SK-N-SH (cell line): ENCODE measurements around the gene KCNB1. TPM values are rescaled to one million over a fixed set of nuclear protein-coding genes. Genes with fewer than 3 reads are reported as not detected.

Experiments
- CTCF ChIA-PET: fragments of 300-600, 350-600 bp; formaldehyde crosslinking; extraction: SDS; loops from one replicate; lab custom pipeline; 2021; lab: Yijun Ruan, JAX
- POLR2A ChIA-PET: fragments of 350-600 bp; sonication (Branson Sonifier 250); formaldehyde crosslinking; extraction: SDS; loops from one replicate; lab custom pipeline; 2020; ENCODE audit warnings: antibody characterized with exemption, inconsistent platforms; lab: Yijun Ruan, JAX
- DNase-seq: peaks from one replicate; pipeline ENCODE4 v3.0.0; 2012
- H2AFZ ChIP-seq: fragments of 200-600 bp; sonication (generic); 2 replicates; pipeline ENCODE4 v1.8.1; 2016; ENCODE audit warnings: antibody characterized with exemption, mild to moderate bottlenecking, low read depth
- H3F3A ChIP-seq: fragments of 200-600 bp; sonication (generic); replicated peaks from 2 replicates; pipeline ENCODE3; 2016; ENCODE audit warnings: antibody characterized with exemption, mild to moderate bottlenecking; ENCODE audit not compliant: insufficient read depth
- H3K27ac ChIP-seq, 2 experiments: fragments of 200-500 bp in 1 of 2; fragments of 200-600 bp in 1 of 2; sonication (Bioruptor generic) in 1 of 2; sonication (generic), shearing (Covaris generic) in 1 of 2; 2 replicates each; pipeline versions ENCODE4 v1.5.1 to v1.6.1; 2014 to 2016; ENCODE audit warnings: low read depth in 2 of 2, inconsistent platforms in 1 of 2, low read length in 1 of 2, mild to moderate bottlenecking in 1 of 2, mixed read lengths in 1 of 2
- H3K27me3 ChIP-seq: fragments of 200-600 bp; sonication (generic), shearing (Covaris generic); 2 replicates; pipeline ENCODE4 v1.6.1; 2016; ENCODE audit warnings: mixed run types; ENCODE audit not compliant: insufficient read depth
- H3K36me3 ChIP-seq, 2 experiments: fragments of 200-500 bp in 1 of 2; fragments of 200-600 bp in 1 of 2; sonication (Bioruptor generic) in 1 of 2; sonication (generic) in 1 of 2; replicated peaks in 1 of 2; 2 replicates each; pipeline versions ENCODE3 to v1.5.1; 2014 to 2016; ENCODE audit warnings: low read length in 1 of 2, mild to moderate bottlenecking in 1 of 2; ENCODE audit not compliant: insufficient read depth in 2 of 2, control insufficient read depth in 1 of 2
- H3K4me1 ChIP-seq, 2 experiments: fragments of 200-500 bp in 1 of 2; fragments of 200-600 bp in 1 of 2; sonication (Bioruptor generic) in 1 of 2; sonication (generic), shearing (Covaris generic) in 1 of 2; 2 replicates each; pipeline versions ENCODE4 v1.5.1 to v1.6.1; 2014 to 2016; ENCODE audit warnings: low read depth in 1 of 2, low read length in 1 of 2, mixed run types in 1 of 2; ENCODE audit not compliant: insufficient read depth in 2 of 2, control insufficient read depth in 1 of 2
- H3K4me2 ChIP-seq: fragments of 200-600 bp; sonication (generic), shearing (Covaris generic); 2 replicates; pipeline ENCODE4 v1.6.1; 2017; ENCODE audit warnings: mixed run types
- H3K4me3 ChIP-seq, 2 experiments: fragments of 200-500 bp in 1 of 2; fragments of 200-600 bp in 1 of 2; sonication (Bioruptor generic) in 1 of 2; sonication (generic), shearing (Covaris generic) in 1 of 2; 2 replicates each; pipeline versions ENCODE4 v1.5.1 to v1.8.1; 2014 to 2016; ENCODE audit warnings: low read depth in 2 of 2, inconsistent platforms in 1 of 2, low read length in 1 of 2, mild to moderate bottlenecking in 1 of 2, mixed read lengths in 1 of 2, moderate library complexity in 1 of 2
- H3K79me2 ChIP-seq: fragments of 200-600 bp; sonication (generic); 2 replicates; pipeline ENCODE4 v1.8.1; 2017; ENCODE audit warnings: mild to moderate bottlenecking; ENCODE audit not compliant: insufficient read depth
- H3K9ac ChIP-seq: fragments of 200-600 bp; sonication (generic); 2 replicates; pipeline ENCODE4 v1.6.1; 2017; ENCODE audit warnings: mixed run types
- H3K9me2 ChIP-seq: fragments of 200-600 bp; sonication (generic); 2 replicates; pipeline ENCODE4 v1.6.1; 2017; ENCODE audit warnings: mixed run types
- H3K9me3 ChIP-seq: fragments of 200-600 bp; sonication (generic); 2 replicates; pipeline ENCODE4 v1.6.1; 2017; ENCODE audit warnings: mixed run types, mild to moderate bottlenecking, moderate library complexity
- H4K20me1 ChIP-seq: fragments of 200-600 bp; sonication (generic); 2 replicates; pipeline ENCODE4 v1.6.1; 2017; ENCODE audit warnings: mild to moderate bottlenecking, mixed run types; ENCODE audit not compliant: insufficient read depth
- CHD2 ChIP-seq: fragments of 150-350 bp; IDR thresholded peaks from 2 replicates; pipeline ENCODE4 v1.6.1; 2018; ENCODE audit warnings: low read length; ENCODE audit not compliant: partially characterized antibody
- EZH2phosphoT487 ChIP-seq: fragments of 200-600 bp; sonication (generic); IDR thresholded peaks from 2 replicates; pipeline ENCODE4 v1.6.1; 2017; ENCODE audit warnings: low read depth, mixed run types, mild to moderate bottlenecking, antibody characterized with exemption, moderate library complexity, borderline replicate concordance
- FOSL2 ChIP-seq: IDR thresholded peaks from 2 replicates; pipeline ENCODE4 v1.4.0; 2012; ENCODE audit warnings: low read depth, mild to moderate bottlenecking, moderate library complexity, borderline replicate concordance
- FOXJ3 ChIP-seq: sonication (generic); formaldehyde crosslinking; IDR thresholded peaks from 2 replicates; pipeline ENCODE4 v1.5.1; 2020; ENCODE audit warnings: mild to moderate bottlenecking, missing genetic modification reagents
- FOXM1 ChIP-seq: IDR thresholded peaks from 2 replicates; pipeline ENCODE4 v1.4.0; 2012; ENCODE audit warnings: low read depth, mild to moderate bottlenecking
- GABPA ChIP-seq: IDR thresholded peaks from 2 replicates; pipeline ENCODE4 v1.4.0; 2012; ENCODE audit warnings: low read depth, mild to moderate bottlenecking
- GATA2 ChIP-seq: sonication (generic); formaldehyde crosslinking; IDR thresholded peaks from 2 replicates; pipeline ENCODE4 v1.5.0; 2020; ENCODE audit warnings: mild to moderate bottlenecking, missing genetic modification reagents
- MEF2A ChIP-seq: IDR thresholded peaks from 2 replicates; pipeline ENCODE4 v1.4.0; 2012; ENCODE audit warnings: low read depth, borderline replicate concordance
- RAD21 ChIP-seq: IDR thresholded peaks from 2 replicates; pipeline ENCODE4 v1.6.1; 2012; ENCODE audit warnings: mild to moderate bottlenecking, low read length
- RCOR1 ChIP-seq: fragments of 150-350 bp; IDR thresholded peaks from 2 replicates; pipeline ENCODE4 v1.6.1; 2017; ENCODE audit warnings: antibody characterized with exemption, low read length
- SIN3A ChIP-seq: IDR thresholded peaks from 2 replicates; pipeline ENCODE4 v1.6.1; 2012; ENCODE audit warnings: low read depth, mild to moderate bottlenecking, low read length, moderate library complexity, borderline replicate concordance
- TAF1 ChIP-seq: IDR thresholded peaks from 2 replicates; pipeline ENCODE4 v1.6.1; 2012; ENCODE audit warnings: low read depth, mild to moderate bottlenecking, low read length, moderate library complexity, borderline replicate concordance
- TEAD4 ChIP-seq: IDR thresholded peaks from 2 replicates; pipeline ENCODE4 v1.4.0; 2012; ENCODE audit warnings: mild to moderate bottlenecking, borderline replicate concordance; ENCODE audit not compliant: insufficient read depth
- YY1 ChIP-seq: IDR thresholded peaks from 2 replicates; pipeline ENCODE4 v1.4.0; 2012; ENCODE audit warnings: low read depth, mild to moderate bottlenecking
- WGBS: methylation state at CpG from one replicate; pipeline ENCODE4 v1.1.6; 2017; ENCODE audit warnings: low lambda C conversion rate; 5-methylcytosine and 5-hydroxymethylcytosine counted together
- polyA plus RNA-seq, 3 experiments: library from polyadenylated mRNA; depleted of rRNA; stranded (reverse); fragments of >200 nt; gene quantifications; 2 replicates each; pipeline ENCODE4 v1.2.3, GENCODE V29; 2012
- TF ChIP-seq, protein P1 (sequence below): IDR thresholded peaks from 2 replicates; pipeline ENCODE4; 2012
- TF ChIP-seq, protein P2 (sequence below): IDR thresholded peaks from 2 replicates; pipeline ENCODE4 v1.4.0; 2012; ENCODE audit warnings: low read depth, borderline replicate concordance
- TF ChIP-seq, protein P3 (sequence below): IDR thresholded peaks from 2 replicates; pipeline ENCODE4 v1.6.1; 2012; ENCODE audit warnings: mild to moderate bottlenecking, low read depth, low read length, moderate library complexity
- TF ChIP-seq, protein P4 (sequence below): fragments of 150-350 bp; IDR thresholded peaks from 2 replicates; pipeline ENCODE4 v1.6.1; 2017; ENCODE audit warnings: antibody characterized with exemption, low read length, low read depth, borderline replicate concordance
- TF ChIP-seq, protein P5 (sequence below): fragments of 150-350 bp; IDR thresholded peaks from 2 replicates; pipeline ENCODE4 v1.6.1; 2016; ENCODE audit warnings: mild to moderate bottlenecking, low read depth, low read length
- TF ChIP-seq, protein P6 (sequence below): IDR thresholded peaks from 2 replicates; pipeline ENCODE4 v1.4.0; 2012; ENCODE audit warnings: low read depth, borderline replicate concordance

Gene KCNB1
- polyA plus RNA-seq, 1 of the 3 experiments (the other 2 are of a cell fraction) = 0.82 TPM

DNA sequence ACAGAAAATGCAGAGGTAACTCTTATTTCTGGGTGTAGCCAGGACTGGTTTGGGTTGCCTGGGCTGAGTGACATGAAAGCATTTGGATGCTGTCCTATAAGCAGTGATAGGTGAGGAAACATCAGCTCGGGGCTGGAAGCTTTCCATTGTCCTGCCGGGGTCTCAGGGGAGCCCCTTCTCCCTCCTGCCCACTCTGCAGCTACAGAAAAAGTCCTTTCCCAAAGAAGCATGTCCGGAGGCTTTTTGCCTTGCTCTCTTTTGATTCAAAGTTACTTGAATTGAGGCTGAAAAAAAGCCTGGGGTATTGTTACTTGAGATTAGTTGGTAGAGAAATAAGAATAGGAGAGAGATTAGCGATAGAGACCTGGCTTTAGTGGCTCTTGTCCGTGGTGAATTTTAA, 113.9 kb downstream of the KCNB1 start:
- Histone ChIP-seq H3K9ac (no peak overlapping the region), H2AFZ (no peak overlapping the region), H4K20me1 (no peaks in the 10 kb centered on the region), H3K4me3 (no peak overlapping the region), H3K9me2 (no peaks in the 10 kb centered on the region), H3K4me1 (peaks cover 0 to 25% of the 10 kb centered on the region in 2 experiments; a peak in 2 of 4 replicates), H3K79me2 (no peaks in the 10 kb centered on the region), H3K36me3 (no peaks in the 10 kb centered on the region), H3F3A (no peaks in the 10 kb centered on the region), H3K4me2 (no peak overlapping the region), H3K27ac (no peak overlapping the region), H3K9me3 (no peaks in the 10 kb centered on the region), H3K27me3 (peaks cover 4% of the 10 kb centered on the region; the same call in 1 of the 2 replicates)
- no peak for TF ChIP-seq FOSL2
- no peak for TF ChIP-seq GATA2
- TF ChIP-seq, protein P1, sequence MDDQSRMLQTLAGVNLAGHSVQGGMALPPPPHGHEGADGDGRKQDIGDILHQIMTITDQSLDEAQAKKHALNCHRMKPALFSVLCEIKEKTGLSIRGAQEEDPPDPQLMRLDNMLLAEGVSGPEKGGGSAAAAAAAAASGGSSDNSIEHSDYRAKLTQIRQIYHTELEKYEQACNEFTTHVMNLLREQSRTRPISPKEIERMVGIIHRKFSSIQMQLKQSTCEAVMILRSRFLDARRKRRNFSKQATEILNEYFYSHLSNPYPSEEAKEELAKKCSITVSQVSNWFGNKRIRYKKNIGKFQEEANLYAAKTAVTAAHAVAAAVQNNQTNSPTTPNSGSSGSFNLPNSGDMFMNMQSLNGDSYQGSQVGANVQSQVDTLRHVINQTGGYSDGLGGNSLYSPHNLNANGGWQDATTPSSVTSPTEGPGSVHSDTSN = no peak
- no peak for TF ChIP-seq GABPA
- TF ChIP-seq, protein P2, sequence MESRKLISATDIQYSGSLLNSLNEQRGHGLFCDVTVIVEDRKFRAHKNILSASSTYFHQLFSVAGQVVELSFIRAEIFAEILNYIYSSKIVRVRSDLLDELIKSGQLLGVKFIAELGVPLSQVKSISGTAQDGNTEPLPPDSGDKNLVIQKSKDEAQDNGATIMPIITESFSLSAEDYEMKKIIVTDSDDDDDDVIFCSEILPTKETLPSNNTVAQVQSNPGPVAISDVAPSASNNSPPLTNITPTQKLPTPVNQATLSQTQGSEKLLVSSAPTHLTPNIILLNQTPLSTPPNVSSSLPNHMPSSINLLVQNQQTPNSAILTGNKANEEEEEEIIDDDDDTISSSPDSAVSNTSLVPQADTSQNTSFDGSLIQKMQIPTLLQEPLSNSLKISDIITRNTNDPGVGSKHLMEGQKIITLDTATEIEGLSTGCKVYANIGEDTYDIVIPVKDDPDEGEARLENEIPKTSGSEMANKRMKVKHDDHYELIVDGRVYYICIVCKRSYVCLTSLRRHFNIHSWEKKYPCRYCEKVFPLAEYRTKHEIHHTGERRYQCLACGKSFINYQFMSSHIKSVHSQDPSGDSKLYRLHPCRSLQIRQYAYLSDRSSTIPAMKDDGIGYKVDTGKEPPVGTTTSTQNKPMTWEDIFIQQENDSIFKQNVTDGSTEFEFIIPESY = no peak
- TF ChIP-seq FOXJ3 = no peak
- TF ChIP-seq FOXM1 = no peak
- no peak for TF ChIP-seq EZH2phosphoT487
- TF ChIP-seq SIN3A = no peak
- no peak for TF ChIP-seq RAD21
- TF ChIP-seq MEF2A = no peak
- TF ChIP-seq, protein P3, sequence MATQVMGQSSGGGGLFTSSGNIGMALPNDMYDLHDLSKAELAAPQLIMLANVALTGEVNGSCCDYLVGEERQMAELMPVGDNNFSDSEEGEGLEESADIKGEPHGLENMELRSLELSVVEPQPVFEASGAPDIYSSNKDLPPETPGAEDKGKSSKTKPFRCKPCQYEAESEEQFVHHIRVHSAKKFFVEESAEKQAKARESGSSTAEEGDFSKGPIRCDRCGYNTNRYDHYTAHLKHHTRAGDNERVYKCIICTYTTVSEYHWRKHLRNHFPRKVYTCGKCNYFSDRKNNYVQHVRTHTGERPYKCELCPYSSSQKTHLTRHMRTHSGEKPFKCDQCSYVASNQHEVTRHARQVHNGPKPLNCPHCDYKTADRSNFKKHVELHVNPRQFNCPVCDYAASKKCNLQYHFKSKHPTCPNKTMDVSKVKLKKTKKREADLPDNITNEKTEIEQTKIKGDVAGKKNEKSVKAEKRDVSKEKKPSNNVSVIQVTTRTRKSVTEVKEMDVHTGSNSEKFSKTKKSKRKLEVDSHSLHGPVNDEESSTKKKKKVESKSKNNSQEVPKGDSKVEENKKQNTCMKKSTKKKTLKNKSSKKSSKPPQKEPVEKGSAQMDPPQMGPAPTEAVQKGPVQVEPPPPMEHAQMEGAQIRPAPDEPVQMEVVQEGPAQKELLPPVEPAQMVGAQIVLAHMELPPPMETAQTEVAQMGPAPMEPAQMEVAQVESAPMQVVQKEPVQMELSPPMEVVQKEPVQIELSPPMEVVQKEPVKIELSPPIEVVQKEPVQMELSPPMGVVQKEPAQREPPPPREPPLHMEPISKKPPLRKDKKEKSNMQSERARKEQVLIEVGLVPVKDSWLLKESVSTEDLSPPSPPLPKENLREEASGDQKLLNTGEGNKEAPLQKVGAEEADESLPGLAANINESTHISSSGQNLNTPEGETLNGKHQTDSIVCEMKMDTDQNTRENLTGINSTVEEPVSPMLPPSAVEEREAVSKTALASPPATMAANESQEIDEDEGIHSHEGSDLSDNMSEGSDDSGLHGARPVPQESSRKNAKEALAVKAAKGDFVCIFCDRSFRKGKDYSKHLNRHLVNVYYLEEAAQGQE = no peak
- no peak for TF ChIP-seq TEAD4
- TF ChIP-seq TAF1 = no peak
- no peak for TF ChIP-seq YY1
- TF ChIP-seq, protein P4, sequence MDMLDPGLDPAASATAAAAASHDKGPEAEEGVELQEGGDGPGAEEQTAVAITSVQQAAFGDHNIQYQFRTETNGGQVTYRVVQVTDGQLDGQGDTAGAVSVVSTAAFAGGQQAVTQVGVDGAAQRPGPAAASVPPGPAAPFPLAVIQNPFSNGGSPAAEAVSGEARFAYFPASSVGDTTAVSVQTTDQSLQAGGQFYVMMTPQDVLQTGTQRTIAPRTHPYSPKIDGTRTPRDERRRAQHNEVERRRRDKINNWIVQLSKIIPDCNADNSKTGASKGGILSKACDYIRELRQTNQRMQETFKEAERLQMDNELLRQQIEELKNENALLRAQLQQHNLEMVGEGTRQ = no peak
- TF ChIP-seq RCOR1 = no peak
- no peak for TF ChIP-seq CHD2
- TF ChIP-seq, protein P5, sequence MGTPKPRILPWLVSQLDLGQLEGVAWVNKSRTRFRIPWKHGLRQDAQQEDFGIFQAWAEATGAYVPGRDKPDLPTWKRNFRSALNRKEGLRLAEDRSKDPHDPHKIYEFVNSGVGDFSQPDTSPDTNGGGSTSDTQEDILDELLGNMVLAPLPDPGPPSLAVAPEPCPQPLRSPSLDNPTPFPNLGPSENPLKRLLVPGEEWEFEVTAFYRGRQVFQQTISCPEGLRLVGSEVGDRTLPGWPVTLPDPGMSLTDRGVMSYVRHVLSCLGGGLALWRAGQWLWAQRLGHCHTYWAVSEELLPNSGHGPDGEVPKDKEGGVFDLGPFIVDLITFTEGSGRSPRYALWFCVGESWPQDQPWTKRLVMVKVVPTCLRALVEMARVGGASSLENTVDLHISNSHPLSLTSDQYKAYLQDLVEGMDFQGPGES = no peak
- TF ChIP-seq, protein P6, sequence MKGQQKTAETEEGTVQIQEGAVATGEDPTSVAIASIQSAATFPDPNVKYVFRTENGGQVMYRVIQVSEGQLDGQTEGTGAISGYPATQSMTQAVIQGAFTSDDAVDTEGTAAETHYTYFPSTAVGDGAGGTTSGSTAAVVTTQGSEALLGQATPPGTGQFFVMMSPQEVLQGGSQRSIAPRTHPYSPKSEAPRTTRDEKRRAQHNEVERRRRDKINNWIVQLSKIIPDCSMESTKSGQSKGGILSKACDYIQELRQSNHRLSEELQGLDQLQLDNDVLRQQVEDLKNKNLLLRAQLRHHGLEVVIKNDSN = no peak
- 65% methylated on average over 5 of the region's 5 CpGs for WGBS
- DNase-seq = no peak
- ChIA-PET CTCF (interaction anchor here (1.0 to 9.5 kb wide), 9 partner anchors 8 to 140 kb away, joined by 3 to 55 read pairs (median 4); no protein-coding TSS in a partner anchor), POLR2A (no interaction called here)
